ENCODE results near the gene CDYL2. TPM values are rescaled to one million over a fixed set of nuclear protein-coding genes. Genes with fewer than 3 reads are reported as not detected.

The CDYL2 gene
- polyA plus RNA-seq, 1 donor from 2014 or later: 2.6 TPM

DNA sequence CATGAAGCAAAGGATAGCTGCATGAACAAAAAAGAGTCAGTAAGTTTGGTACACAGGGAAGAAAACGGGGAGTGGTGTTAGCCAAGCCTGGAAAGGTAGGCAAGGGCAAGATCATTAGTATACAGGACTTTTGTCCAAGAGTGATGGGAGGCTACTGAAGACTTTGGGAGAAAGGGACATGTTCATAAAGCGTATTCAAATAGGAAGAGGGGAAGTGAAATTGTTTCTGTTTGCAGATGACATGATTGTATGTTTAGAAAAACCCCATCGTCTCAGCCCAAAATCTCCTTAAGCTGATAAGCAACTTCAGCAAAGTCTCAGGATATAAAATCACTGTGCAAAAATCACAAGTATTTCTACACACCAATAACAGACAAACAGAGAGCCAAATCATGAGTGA is 19.4 kb downstream of the CDYL2 start:
- Histone ChIP-seq H3F3A (ENCODE audit: insufficient read depth, low read length, poor library complexity, severe bottlenecking) (no peaks in the 10 kb centered on the region), H3K79me2 (replicated peaks; ENCODE audit: insufficient read depth, low read length) (no peaks in the 10 kb centered on the region), H3K9me3 (ENCODE audit: low read length) (no peaks in the 10 kb centered on the region), H3K9ac (ENCODE audit: low read length) (no peak overlapping the region), H4K20me1 (ENCODE audit: insufficient read depth) (no peaks in the 10 kb centered on the region), H3K4me3 (ENCODE audit: low read length) (no peak overlapping the region), H3K27ac (ENCODE audit: low read length) (no peak overlapping the region), H3K36me3 (ENCODE audit: insufficient read depth, low read length) (no peaks in the 10 kb centered on the region), H3K27me3 (ENCODE audit: insufficient read depth, low read depth, low read length) (no peaks in the 10 kb centered on the region), H3K9me2 (ENCODE audit: insufficient read depth, low read length) (no peaks in the 10 kb centered on the region), H3K4me2 (ENCODE audit: low read length) (no peak overlapping the region), H2AFZ (ENCODE audit: low read depth, low read length) (no peak overlapping the region)
- TF ChIP-seq SMC3 (conservative IDR thresholded peaks at IDR 0.05; ENCODE audit: poor library complexity): no peak
- no peak for TF ChIP-seq EZH2 (IDR thresholded peaks at IDR 0.05; ENCODE audit: borderline replicate concordance, insufficient read depth, low read length, poor library complexity, severe bottlenecking)
- TF ChIP-seq, protein P1, sequence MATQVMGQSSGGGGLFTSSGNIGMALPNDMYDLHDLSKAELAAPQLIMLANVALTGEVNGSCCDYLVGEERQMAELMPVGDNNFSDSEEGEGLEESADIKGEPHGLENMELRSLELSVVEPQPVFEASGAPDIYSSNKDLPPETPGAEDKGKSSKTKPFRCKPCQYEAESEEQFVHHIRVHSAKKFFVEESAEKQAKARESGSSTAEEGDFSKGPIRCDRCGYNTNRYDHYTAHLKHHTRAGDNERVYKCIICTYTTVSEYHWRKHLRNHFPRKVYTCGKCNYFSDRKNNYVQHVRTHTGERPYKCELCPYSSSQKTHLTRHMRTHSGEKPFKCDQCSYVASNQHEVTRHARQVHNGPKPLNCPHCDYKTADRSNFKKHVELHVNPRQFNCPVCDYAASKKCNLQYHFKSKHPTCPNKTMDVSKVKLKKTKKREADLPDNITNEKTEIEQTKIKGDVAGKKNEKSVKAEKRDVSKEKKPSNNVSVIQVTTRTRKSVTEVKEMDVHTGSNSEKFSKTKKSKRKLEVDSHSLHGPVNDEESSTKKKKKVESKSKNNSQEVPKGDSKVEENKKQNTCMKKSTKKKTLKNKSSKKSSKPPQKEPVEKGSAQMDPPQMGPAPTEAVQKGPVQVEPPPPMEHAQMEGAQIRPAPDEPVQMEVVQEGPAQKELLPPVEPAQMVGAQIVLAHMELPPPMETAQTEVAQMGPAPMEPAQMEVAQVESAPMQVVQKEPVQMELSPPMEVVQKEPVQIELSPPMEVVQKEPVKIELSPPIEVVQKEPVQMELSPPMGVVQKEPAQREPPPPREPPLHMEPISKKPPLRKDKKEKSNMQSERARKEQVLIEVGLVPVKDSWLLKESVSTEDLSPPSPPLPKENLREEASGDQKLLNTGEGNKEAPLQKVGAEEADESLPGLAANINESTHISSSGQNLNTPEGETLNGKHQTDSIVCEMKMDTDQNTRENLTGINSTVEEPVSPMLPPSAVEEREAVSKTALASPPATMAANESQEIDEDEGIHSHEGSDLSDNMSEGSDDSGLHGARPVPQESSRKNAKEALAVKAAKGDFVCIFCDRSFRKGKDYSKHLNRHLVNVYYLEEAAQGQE (IDR thresholded peaks at IDR 0.05; ENCODE audit: borderline replicate concordance): no peak
- no peak for TF ChIP-seq RAD21 (conservative IDR thresholded peaks at IDR 0.05)
- TF ChIP-seq TAF1 (IDR thresholded peaks at IDR 0.05; ENCODE audit: low read depth): no peak

- Histone ChIP-seq H3K27ac (ENCODE audit: low read length) (no peak overlapping the region), H3K9me2 (ENCODE audit: insufficient read depth, low read length) (no peaks in the 10 kb centered on the region), H3K9me3 (ENCODE audit: low read length) (no peaks in the 10 kb centered on the region), H3K4me3 (ENCODE audit: low read length) (peak overlapping the region; percentile 17), H3K36me3 (ENCODE audit: insufficient read depth, low read length) (no peaks in the 10 kb centered on the region), H3K4me2 (ENCODE audit: low read length) (peak overlapping the region; percentile 42), H2AFZ (ENCODE audit: low read depth, low read length) (no peak overlapping the region), H3K9ac (ENCODE audit: low read length) (no peak overlapping the region), H3F3A (ENCODE audit: insufficient read depth, low read length, poor library complexity, severe bottlenecking) (no peaks in the 10 kb centered on the region), H4K20me1 (ENCODE audit: insufficient read depth) (no peaks in the 10 kb centered on the region), H3K79me2 (replicated peaks; ENCODE audit: insufficient read depth, low read length) (no peaks in the 10 kb centered on the region), H3K27me3 (ENCODE audit: insufficient read depth, low read depth, low read length) (no peaks in the 10 kb centered on the region)
- TF ChIP-seq SMC3 (conservative IDR thresholded peaks at IDR 0.05; ENCODE audit: poor library complexity) (no peak), TAF1 (IDR thresholded peaks at IDR 0.05; ENCODE audit: low read depth) (no peak), MXI1 (conservative IDR thresholded peaks at IDR 0.05; ENCODE audit: poor library complexity, severe bottlenecking) (no peak), POLR2AphosphoS5 (IDR thresholded peaks at IDR 0.05) (no peak), CTCF (IDR thresholded peaks at IDR 0.05; ENCODE audit: poor library complexity, severe bottlenecking) (no peak), EZH2 (IDR thresholded peaks at IDR 0.05; ENCODE audit: borderline replicate concordance, insufficient read depth, low read length, poor library complexity, severe bottlenecking) (no peak), EP300 (conservative IDR thresholded peaks at IDR 0.05; ENCODE audit: poor library complexity, severe bottlenecking) (no peak)
Observed at GRCh38 chr16:80778703-80779102, 25.7 kb downstream of the CDYL2 start.
